ENCODE results near the gene OR7A10.

Gene OR7A10

DNA sequence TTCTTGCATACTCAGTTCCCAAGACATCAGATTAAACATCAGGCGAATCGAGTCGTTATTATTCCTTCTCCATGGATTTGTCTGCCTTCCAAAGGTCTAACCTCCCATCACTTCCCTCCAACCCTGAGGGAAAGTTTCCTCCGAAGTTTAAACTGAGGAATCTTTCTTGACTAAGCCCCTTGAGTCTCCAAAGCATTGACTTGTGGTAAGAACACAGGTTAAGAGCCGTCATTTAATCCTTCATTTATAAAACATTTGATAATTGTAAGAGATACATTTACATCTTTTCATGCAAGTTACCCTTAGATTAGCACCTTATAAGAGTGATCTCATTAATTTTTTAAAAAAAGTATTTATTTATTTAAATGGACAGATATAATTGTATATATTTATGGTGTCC lies at the start of gene OR7A10:
Gene OR7A10 (minus strand): TSS at position 101 of the 400 bp plus-strand sequence. CDS start 7,045 bp downstream, outside the sequence.
- DNase-seq (ENCODE audit: low spot score), result no peak

GRCh38 chr19:14890643-14891379 lies 42.1 kb upstream of the OR7A10 start:
- DNase-seq (ENCODE audit: low spot score), result peak; percentile 6

DNA sequence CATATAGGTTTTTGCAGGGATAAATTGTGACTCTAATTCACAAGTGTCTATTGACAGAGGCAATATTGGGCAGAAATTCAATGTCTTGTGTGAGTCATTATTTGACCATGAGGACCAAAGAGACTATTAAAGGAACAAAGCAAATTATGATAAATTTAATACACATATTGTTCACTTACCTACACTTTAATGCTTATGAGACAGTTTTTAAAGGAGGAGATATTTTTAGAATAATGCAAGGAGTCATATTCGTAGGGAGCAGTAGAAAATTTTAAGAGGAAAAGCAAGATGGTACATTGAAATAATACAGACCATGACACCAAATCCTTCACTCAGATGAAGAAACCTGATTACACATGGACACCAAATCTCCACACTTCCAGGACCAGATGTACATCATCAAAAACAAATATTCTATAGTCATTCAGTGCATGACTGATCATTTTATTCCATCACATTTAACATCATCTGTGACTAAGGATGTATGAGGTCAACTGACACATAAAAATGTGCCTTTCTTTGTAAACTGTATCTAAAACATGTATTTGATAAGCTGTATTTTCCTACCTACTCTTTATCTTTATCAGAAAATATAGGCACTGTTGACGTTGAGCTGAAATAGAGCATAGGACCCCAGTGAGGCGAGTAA lies 41.4 kb upstream of the OR7A10 start:
- DNase-seq (ENCODE audit: low spot score), result no peak

DNA sequence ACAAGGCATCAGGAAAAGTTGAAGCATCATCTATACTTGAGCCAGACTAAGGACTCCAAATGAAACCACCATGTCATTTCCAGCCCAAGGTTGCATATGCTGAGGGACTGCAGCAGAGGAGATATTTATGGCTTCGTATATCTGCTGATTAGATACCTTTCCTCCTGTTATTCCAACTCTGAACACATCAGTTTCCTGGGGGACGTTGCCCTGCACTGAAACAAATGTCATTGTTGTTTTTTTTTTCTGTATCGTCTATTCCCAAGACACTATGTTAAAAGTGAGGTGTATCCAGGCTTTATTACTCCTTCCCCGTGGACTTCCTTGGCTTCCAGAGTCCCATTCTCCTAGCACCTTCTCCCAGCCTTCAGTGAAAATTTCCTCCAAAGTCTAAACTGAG lies 37.3 kb upstream of the OR7A10 start, which contains the start of gene OR7A17:
Gene OR7A17 (minus strand): TSS at position 101 of the 400 bp plus-strand sequence. CDS start 4,777 bp downstream, outside the sequence.
- no peak for DNase-seq (ENCODE audit: low spot score)

DNA sequence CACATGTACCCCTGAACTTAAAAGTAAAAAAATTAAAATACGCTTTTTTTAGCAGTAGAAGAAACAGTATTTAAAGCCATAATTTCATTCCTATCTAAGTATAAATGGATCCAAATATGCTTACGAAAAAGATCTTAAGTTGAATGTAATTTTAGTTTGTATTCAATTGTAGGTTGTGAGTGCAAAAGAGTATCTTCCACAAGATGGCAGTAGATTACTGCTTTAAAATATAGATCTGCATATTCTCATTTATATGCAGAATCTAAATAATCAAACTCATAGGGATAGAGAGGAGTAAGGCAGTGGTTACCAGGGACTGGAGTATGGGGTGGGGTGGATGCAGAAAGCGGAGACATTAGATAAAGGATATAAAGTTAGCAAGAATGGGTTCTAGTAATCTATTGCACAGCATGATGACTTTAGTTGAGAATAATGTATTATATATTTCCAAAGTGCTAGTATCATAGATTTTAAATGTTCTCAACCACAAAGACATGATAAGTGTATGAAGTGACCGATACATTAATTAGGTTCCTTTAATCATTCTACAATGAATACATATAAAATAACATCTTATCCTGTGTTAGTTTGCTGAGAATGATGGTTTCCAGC lies 23.0 kb upstream of the OR7A10 start:
- DNase-seq (ENCODE audit: low spot score), result no peak

GRCh38 chr19:14868497-14868896 lies 19.8 kb upstream of the OR7A10 start:
- DNase-seq (ENCODE audit: low spot score), result no peak

DNA sequence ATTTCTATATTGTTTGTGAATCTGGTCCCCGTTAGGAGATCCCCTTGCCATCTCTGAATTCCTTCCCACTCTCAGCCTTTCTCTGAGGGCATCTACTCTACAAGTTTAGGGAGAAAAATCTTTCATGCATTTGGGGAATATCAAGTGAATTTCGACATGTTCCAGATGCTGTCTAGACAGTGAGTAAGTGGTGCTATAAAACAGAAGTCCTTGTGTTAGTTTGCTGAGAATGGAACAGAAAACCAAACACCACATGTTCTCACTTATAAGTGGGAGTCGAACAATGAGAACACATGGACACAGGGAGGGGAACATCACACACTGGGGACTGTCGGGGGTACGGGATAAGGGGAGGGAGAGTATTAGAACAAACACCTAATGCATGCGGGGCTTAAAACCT lies 5.1 kb downstream of the OR7A10 start:
- no peak for DNase-seq (ENCODE audit: low spot score)

DNA sequence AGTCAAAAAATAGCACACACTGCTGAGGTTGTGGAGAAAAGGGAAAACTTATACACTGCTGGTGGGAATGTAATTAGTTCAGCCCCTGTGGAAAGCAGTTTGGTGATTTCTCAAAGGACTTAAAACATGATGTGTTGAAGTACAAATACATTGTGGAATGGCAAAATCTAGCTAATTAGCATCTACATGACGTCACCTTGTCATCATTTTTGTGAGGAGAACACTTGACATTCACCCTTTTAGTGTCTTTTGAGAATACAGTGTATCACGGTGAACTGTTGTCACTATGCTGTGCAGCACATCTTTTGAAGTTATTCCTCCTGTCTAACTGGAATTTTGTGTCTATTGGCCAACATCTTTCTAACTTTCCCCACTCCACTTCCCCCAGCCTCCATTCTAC lies 5.6 kb downstream of the OR7A10 start:
- DNase-seq (ENCODE audit: low spot score), result no peak

DNA sequence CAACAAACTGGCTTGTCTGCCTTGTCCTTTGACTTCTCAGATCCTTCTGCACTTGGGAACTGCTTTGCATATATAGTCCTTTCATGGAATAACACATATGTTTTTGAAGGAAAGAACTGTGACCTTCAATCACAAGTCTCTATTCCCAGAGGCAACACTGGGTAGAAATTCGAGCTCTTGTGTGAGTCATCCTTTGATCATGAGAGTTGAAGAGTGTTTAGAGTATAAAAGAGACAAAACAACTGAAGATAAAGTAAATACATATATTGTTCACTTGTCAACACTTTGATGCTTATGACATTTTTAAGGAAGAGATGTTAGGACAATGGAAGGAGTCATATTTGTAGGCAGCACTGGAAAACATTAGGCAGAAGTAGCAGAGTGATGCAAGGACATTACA lies 8.5 kb downstream of the OR7A10 start:
- no peak for DNase-seq (ENCODE audit: low spot score)

- no peak for DNase-seq (ENCODE audit: low spot score)
Measured at GRCh38 chr19:14837391-14837790, 11.3 kb downstream of the OR7A10 start.

DNA sequence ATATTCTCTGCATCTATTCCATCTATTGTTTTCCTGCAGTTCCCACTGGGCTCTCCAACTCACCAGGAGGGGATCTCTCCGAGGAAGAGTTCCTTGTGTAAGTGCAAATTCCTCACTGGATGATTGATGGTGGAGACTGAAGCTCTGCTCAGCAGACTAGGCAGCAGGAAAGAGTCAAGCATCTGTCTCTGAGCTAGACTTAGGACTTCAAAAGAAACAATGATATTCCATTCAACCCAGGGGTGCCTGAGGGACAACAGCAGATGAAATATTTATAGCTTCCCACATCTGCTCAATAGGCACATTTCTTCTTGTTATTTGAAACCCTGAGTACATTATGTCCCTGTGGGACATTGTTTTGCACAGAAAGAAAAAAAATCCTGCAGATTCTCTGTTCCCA lies 13.7 kb downstream of the OR7A10 start, which contains the start of the genes OR7A5 and OR7C1:
Gene OR7A5 (minus strand): TSS at position 175 of the 400 bp plus-strand sequence. CDS start 6,944 bp downstream, outside the sequence.
Gene OR7C1 (minus strand): TSS at position 175 of the 400 bp plus-strand sequence. CDS start 35,049 bp downstream, outside the sequence.
- DNase-seq (ENCODE audit: low spot score), result peak; percentile 9

GRCh38 chr19:14830702-14831101 lies 18.0 kb downstream of the OR7A10 start:
- no peak for DNase-seq (ENCODE audit: low spot score)

DNA sequence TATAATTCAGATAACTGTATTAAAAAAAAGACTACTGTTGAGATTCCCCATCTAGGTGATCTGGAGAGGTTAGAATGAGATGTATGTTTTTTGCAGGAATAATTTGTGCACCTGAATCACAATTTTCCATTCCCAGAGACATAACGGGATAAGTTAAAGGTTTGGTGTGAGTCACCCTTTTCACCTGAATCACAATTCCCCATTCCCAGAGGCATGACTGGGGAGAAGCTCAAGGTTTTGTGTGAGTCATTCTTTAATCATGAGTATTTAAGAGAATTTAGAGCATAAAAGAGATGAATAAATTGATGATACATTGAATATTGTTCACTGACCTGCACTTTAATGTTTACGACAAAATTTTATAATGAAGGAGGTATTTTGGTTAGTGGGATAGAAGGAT lies 22.7 kb downstream of the OR7A10 start:
- DNase-seq (ENCODE audit: low spot score), result no peak

GRCh38 chr19:14821937-14822336 lies 26.8 kb downstream of the OR7A10 start:
- DNase-seq (ENCODE audit: low spot score), result no peak

- DNase-seq (ENCODE audit: low spot score), result no peak
Measured at GRCh38 chr19:14818588-14818987, 30.1 kb downstream of the OR7A10 start.

- no peak for DNase-seq (ENCODE audit: low spot score)
Measured at GRCh38 chr19:14817052-14817451, 31.7 kb downstream of the OR7A10 start.

DNA sequence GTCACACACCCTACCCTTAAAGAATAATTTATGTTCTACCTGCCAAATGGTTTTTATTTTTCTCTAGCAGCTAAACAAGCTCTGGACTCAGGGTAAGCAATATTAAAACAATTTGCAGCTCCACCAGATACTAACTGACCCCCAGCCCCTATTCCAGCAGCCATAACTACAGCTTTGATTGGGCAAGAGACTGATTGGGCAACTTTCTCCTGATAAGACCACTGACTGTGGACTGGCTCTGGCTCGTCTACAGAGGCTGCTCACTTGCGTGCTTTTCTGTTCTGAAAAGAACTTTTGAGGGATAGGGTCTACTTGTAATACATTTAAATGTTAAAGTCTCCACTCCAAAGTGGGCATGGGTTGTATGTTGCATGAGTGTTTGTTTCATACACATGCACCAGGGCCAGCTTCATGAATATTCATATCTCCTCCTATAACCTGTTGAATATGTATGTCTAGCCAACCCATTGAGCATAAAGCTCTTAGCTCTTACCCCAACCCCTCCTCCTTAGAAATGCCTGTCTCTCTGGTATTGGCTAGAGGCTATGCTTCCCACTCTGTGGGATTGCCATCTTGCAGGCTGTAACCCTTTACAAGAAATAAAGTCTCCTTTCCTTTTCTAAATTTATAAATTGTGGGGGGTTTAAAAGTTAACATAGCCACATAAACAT lies 33.6 kb downstream of the OR7A10 start:
- DNase-seq (ENCODE audit: low spot score), result no peak

GRCh38 chr19:14809272-14810057 lies 39.3 kb downstream of the OR7A10 start:
- no peak for DNase-seq (ENCODE audit: low spot score)

DNA sequence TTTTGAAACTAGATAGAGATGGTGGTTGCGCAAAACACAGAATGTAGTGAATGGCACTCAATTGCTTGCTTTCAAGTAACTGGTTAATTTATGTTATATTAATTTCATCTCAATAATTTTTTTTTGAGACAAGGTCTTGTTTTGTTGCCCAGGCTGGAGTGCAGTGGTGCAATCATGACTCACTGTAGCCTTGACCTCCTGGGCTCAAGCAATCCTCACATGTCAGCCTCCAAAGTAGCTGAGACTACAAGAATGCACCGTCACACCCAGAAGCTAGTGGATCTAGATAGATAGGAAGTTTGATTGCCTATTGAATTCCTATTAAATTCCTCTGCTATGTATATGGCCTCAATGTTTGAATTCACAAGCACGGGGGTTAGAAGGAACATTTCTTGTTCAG lies 44.0 kb downstream of the OR7A10 start:
- no peak for DNase-seq (ENCODE audit: low spot score)

DNA sequence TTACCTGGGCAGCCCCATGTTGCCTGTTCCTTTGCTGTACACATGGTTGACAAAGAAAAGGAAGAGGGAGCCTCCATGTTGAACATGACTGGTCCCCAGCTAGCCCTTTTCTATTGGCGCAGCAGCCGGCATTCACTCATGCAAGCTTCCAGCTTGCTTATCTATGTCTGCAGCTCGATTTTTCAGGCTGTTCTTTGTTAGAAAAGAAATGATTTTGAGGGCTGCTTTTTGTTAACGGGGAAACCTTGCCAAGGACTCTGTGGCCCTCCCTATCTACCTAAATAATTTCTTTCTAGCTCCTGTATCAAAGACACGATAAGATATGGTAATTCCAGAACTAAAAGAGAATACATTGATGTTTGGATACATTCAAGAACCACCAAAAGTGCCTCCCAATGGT lies 50.0 kb downstream of the OR7A10 start:
- DNase-seq (ENCODE audit: low spot score), result no peak

GRCh38 chr19:14796021-14796420 lies 52.7 kb downstream of the OR7A10 start:
- DNase-seq (ENCODE audit: low spot score), result no peak
